Adrenal gland (tissue), 5 donors: ENCODE measurements around the gene MUC20.

Experiments
- POLR2A ChIP-seq, 2 donors: fragments of 450-650 bp; IDR thresholded peaks; one replicate each; pipeline ENCODE4 v1.6.1; 2017; ENCODE audit warnings: antibody characterized with exemption in 2 of 2, mild to moderate bottlenecking in 2 of 2, moderate library complexity in 1 of 2
- TF ChIP-seq, protein P1 (sequence below), 6 experiments: fragments of 450-650 bp in 4 of 6; fragments of 200-600 bp in 2 of 6; sonication (generic) in 1 of 6; IDR thresholded peaks; 1 replicate in 5 of 6; 2 replicates in 1 of 6; pipeline versions ENCODE4 v1.5.1 to v1.8.0; 2016 to 2021; ENCODE audit warnings: antibody characterized with exemption in 6 of 6, mild to moderate bottlenecking in 2 of 6, moderate library complexity in 1 of 6
- donor health status: DM: no; HTN: no; CAD: no.

DNA sequence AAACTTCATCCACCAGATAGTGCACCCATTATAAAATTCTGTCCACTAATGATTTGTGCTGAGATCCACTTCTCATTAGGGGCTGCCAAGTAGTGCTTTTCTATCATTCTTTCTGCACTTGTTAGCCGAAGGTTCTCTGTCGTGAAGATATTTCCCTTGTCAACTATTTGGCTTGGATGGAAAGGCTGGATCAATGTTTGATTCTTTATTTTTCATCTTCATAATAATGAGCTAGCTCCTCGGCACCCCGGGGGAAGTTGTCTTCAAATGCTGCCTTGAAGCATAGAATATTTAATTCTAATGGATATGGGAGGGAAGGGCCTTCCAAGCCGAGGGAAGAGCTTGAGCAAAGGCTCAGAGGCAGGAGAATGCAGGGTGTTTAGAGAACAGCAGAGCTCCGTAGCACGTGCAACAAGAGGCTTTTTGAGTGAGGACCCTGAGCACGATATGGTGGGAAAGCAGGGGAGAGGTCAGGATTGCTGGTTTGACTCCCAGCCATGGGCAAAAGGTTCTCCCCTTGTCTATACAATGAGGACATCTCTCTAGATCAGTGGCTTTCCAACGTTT, 16.3 kb upstream of the MUC20 start:
- TF ChIP-seq, protein P1, sequence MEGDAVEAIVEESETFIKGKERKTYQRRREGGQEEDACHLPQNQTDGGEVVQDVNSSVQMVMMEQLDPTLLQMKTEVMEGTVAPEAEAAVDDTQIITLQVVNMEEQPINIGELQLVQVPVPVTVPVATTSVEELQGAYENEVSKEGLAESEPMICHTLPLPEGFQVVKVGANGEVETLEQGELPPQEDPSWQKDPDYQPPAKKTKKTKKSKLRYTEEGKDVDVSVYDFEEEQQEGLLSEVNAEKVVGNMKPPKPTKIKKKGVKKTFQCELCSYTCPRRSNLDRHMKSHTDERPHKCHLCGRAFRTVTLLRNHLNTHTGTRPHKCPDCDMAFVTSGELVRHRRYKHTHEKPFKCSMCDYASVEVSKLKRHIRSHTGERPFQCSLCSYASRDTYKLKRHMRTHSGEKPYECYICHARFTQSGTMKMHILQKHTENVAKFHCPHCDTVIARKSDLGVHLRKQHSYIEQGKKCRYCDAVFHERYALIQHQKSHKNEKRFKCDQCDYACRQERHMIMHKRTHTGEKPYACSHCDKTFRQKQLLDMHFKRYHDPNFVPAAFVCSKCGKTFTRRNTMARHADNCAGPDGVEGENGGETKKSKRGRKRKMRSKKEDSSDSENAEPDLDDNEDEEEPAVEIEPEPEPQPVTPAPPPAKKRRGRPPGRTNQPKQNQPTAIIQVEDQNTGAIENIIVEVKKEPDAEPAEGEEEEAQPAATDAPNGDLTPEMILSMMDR (IDR thresholded peaks at IDR 0.05) = no peak
- TF ChIP-seq POLR2A (IDR thresholded peaks at IDR 0.05) = no peak
